Activated CD8-positive, alpha-beta memory T cell treated with anti-CD3 and anti-CD28 coated beads for 24 hours (primary cell): ENCODE results near the gene WDR18.
"Not testable (repeated sequence)": the region's sequence is repeated elsewhere in the genome, so short reads cannot be mapped to it uniquely, and the experiment has no call there.

Experiments used
- DNase-seq: peaks from one replicate; pipeline ENCODE4 v3.0.0-alpha.2; 2020

WDR18 gene

GRCh38 chr19:950352-951066 is 33.6 kb upstream of the WDR18 start:
- DNase-seq, result no peak

GRCh38 chr19:952049-952679 is 32.0 kb upstream of the WDR18 start:
- no peak for DNase-seq

- no peak for DNase-seq
These were observed 31.3 kb upstream of the WDR18 start for GRCh38 chr19:952680-953444.

GRCh38 chr19:953445-954271 is 30.5 kb upstream of the WDR18 start:
- no peak for DNase-seq

GRCh38 chr19:954272-954671 is 29.9 kb upstream of the WDR18 start:
- DNase-seq, result no peak

- DNase-seq, result no peak
These were observed 29.3 kb upstream of the WDR18 start for GRCh38 chr19:954672-955494.

- no peak for DNase-seq
These were observed 28.1 kb upstream of the WDR18 start for GRCh38 chr19:955803-956765.

GRCh38 chr19:956766-957440 is 27.2 kb upstream of the WDR18 start:
- no peak for DNase-seq

GRCh38 chr19:957578-957977 is 26.6 kb upstream of the WDR18 start:
- not testable (repeated sequence) for DNase-seq

- peak; percentile 68 for DNase-seq
These were observed 24.9 kb upstream of the WDR18 start for GRCh38 chr19:958967-959855.

- DNase-seq, result no peak
These were observed 24.1 kb upstream of the WDR18 start for GRCh38 chr19:960020-960419.

GRCh38 chr19:960601-960938 is 23.6 kb upstream of the WDR18 start:
- DNase-seq, result no peak

- no peak for DNase-seq
These were observed 22.1 kb upstream of the WDR18 start for GRCh38 chr19:961866-962620.

- DNase-seq, result no peak
These were observed 21.3 kb upstream of the WDR18 start for GRCh38 chr19:962683-963400.

- no peak for DNase-seq
These were observed 20.6 kb upstream of the WDR18 start for GRCh38 chr19:963486-963951.

GRCh38 chr19:964116-964520 is 20.0 kb upstream of the WDR18 start:
- DNase-seq, result no peak

GRCh38 chr19:964761-965694 is 19.1 kb upstream of the WDR18 start:
- DNase-seq, result no peak
